ENCODE data around the gene NKX2-1. TPM values are rescaled to one million over a fixed set of nuclear protein-coding genes. Genes with fewer than 3 reads are reported as not detected.

Gene NKX2-1
- total and polyA plus RNA-seq, 12 donors = not detected

DNA sequence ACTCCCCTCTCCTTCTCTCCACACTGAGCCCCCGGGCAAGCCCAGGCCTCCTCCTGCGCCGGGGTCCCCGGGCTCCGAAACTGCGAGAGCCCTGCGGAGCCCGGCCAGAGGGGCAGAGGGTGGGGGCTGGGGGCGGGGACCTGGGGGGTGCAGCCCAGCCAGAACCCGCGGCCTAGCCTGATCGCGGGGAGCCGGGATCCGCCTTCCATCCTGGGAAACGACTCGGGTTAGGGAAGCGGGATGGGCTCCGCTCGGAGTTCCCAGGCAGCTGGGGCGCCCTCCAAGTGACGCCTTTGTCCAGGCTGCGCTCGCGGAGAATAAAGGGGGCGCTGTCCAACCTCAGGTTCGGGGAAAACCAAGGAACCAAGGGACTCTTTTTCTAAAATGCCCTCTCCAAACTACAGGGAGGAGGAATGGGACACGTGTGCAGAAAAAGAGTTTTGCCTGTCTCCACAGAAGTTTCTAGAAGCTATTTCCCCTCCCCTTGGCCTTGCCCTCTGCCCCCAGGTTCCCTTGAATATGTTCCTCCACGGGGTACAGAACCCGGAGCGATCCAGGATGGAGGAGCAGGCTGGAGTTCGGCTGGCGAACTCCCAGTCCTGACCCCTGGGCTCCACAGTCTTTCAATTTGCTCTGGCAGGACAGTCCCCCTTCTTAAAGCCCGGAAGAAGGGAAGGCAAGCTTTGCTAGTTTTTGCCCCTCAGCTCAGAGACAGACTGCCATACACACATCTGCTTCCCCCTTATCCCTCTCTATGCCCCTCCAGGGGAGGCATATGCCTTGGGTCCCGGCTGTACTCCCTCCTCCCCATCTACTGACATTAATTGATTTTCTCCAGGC lies 13.9 kb downstream of the NKX2-1 start:
- no peak for ATAC-seq
- WGBS, 2 donors = 3% methylated on average over 34 to 35 of the region's 35 CpGs
- Histone ChIP-seq H3K36me3 (no peaks in the 10 kb centered on the region), H3K4me3 (no peak overlapping the region), H3K4me1 (peaks cover 0 to 18% (median 8%) of the 10 kb centered on the region in 9 donors), H3K27me3 (peaks cover 33 to 100% (median 100%) of the 10 kb centered on the region in 7 donors), H3K27ac (no peak overlapping the region), H3K9me3 (no peaks in the 10 kb centered on the region)
- intact Hi-C loops (cut with DNase I) = no loop called here
- TF ChIP-seq, protein P1, sequence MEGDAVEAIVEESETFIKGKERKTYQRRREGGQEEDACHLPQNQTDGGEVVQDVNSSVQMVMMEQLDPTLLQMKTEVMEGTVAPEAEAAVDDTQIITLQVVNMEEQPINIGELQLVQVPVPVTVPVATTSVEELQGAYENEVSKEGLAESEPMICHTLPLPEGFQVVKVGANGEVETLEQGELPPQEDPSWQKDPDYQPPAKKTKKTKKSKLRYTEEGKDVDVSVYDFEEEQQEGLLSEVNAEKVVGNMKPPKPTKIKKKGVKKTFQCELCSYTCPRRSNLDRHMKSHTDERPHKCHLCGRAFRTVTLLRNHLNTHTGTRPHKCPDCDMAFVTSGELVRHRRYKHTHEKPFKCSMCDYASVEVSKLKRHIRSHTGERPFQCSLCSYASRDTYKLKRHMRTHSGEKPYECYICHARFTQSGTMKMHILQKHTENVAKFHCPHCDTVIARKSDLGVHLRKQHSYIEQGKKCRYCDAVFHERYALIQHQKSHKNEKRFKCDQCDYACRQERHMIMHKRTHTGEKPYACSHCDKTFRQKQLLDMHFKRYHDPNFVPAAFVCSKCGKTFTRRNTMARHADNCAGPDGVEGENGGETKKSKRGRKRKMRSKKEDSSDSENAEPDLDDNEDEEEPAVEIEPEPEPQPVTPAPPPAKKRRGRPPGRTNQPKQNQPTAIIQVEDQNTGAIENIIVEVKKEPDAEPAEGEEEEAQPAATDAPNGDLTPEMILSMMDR (IDR thresholded peaks at IDR 0.05) = no peak
- no peak for DNase-seq

DNA sequence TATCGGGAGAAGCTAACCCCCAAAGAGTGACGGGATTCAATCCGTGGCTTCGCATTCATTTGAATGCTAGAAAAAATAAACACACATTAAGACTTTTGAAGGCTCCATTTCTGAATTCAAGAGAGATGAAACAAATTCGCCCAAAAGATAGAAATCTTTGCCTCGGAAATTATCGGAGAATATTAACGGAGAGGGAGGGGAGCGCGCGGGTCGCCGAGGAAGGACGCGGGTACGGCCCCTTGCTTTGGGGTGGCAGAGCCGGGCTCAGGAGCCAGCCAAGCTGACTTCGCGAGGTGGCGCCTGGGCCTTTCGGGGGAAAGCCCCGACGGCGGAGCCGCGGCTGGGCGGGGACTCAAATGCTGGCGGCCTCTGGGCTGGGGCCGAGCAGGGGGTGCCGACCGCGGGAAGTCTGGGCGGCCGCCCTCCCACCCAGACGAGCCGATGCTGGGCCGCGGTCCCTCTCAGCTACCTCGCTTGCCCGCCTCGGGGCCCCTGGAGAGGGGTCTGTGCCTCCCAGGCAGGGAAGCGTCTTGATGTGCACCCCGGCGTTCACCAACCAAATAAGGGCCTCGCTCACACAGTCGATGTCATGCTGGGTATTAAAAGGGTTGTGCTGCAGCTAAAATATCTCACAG lies 14.7 kb downstream of the NKX2-1 start:
- peaks cover 0 to 18% (median 8%) of the 10 kb centered on the region in 9 donors for H3K4me1 ChIP-seq
- H3K9me3 ChIP-seq = no peaks in the 10 kb centered on the region
- 2 to 3% methylated on average over 46 of the region's 46 CpGs for WGBS, 2 donors
- DNase-seq = no peak
- H3K27me3 ChIP-seq = peaks cover 33 to 100% (median 100%) of the 10 kb centered on the region in 7 donors
- TF ChIP-seq, protein P1 (IDR thresholded peaks at IDR 0.05) = no peak
- no peak overlapping the region for H3K4me3 ChIP-seq
- no peaks in the 10 kb centered on the region for H3K36me3 ChIP-seq
- intact Hi-C loops (cut with DNase I) = no loop called here
- ATAC-seq = no peak
- H3K27ac ChIP-seq = no peak overlapping the region

DNA sequence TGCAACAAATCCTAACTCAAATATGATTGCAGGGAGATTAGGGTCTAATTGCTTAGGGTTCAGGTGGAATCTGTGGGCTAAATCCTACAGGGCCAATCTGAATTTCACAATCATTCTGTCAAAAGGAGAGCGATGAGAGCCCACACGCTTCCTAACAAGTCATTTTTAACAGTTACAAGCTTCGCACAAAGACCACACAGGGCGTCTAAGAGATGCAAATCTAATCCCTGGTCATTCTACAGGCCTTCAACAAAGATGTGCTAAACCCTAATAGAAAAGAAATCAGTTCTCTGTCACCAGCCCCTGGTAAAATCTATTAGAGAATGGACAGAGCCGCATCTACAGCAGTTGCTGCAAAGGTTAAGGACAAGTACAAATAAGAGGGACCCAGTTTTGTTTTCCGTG lies 15.3 kb downstream of the NKX2-1 start:
- TF ChIP-seq, protein P1 (IDR thresholded peaks at IDR 0.05) = no peak
- peaks cover 0 to 18% (median 8%) of the 10 kb centered on the region in 9 donors for H3K4me1 ChIP-seq
- H3K4me3 ChIP-seq = no peak overlapping the region
- no peak overlapping the region for H3K27ac ChIP-seq
- DNase-seq (no peak), ATAC-seq (no peak)
- H3K36me3 ChIP-seq = no peaks in the 10 kb centered on the region
- peaks cover 33 to 100% (median 100%) of the 10 kb centered on the region in 7 donors for H3K27me3 ChIP-seq
- no peaks in the 10 kb centered on the region for H3K9me3 ChIP-seq
- intact Hi-C loops (cut with DNase I) = no loop called here
- WGBS, 2 donors = 8 to 11% methylated on average over 6 of the region's 6 CpGs

DNA sequence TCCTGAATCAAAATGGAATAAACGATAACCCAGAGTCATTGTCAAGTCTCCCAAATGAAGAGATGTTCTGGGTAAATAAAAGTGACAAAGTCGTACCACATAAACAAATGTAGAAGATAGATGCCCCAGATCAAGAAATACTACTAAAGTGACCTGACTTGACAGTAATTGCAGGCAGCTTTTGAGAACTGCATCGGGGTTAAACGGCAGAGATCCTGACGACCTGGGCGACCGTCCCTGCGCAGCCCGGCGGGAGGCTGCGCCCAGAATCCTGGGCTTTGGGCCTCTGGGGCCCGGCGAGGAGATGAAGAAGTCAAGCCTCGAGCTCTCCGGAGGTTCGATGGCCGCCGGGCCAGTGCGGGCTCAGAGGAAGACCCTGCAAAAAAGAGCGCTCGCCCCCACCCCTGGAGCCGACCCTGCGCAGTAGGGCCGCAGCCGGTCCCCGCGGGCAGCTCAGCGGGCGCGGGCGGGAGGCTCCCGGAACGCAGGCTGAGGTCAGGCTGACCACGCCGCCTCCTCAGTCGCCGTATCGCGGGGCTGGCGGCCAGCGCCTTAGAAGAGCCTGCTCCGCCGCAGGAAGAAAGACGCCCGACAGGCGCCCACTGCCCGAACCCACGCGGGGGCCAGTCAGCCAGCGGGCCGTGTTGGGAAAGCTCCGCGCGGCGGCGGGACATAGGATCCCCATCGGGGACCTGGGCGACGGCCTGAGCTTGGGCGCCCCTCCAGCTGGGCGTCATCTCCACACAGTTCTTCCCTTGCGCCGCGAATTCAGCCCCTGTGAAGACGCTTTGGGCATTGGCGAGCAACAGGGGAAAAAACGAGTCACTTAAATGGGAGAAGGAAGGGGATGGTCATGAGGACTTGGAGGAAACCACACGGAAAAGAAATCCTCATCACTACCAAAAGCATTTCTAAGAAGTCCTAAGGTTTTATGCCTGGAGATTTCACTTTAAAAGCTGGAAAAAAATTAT lies 16.0 kb downstream of the NKX2-1 start:
- Histone ChIP-seq H3K9me3 (no peaks in the 10 kb centered on the region), H3K27ac (no peak overlapping the region), H3K36me3 (no peaks in the 10 kb centered on the region), H3K27me3 (peaks cover 33 to 100% (median 99%) of the 10 kb centered on the region in 7 donors), H3K4me1 (peaks cover 0 to 18% (median 8%) of the 10 kb centered on the region in 9 donors), H3K4me3 (peak overlapping the region in 4 of 10 donors; percentile 4 to 31 (median 8))
- intact Hi-C loops (cut with DNase I) = no loop called here
- DNase-seq (no peak), ATAC-seq (peak in 1 of 8 donors; percentile 15)
- TF ChIP-seq, protein P1 (IDR thresholded peaks at IDR 0.05) = no peak
- 2 to 3% methylated on average over 61 to 68 of the region's 68 CpGs for WGBS, 2 donors
